ENCODE data around the gene AMFR. TPM values are rescaled to one million over a fixed set of nuclear protein-coding genes. Genes with fewer than 3 reads are reported as not detected.
A peak's percentile ranks its signal among the peaks of the same experiment; 100 is the strongest.

Gene AMFR
- total and polyA plus RNA-seq, 2 of the 13 experiments (the other 11 are each of a cell fraction or from before 2014, with no cell fraction given), result 52.9 to 108 TPM

- no peaks in the 10 kb centered on the region for H3K9me3 ChIP-seq (ENCODE audit: low read length)
- no peaks in the 10 kb centered on the region for H4K20me1 ChIP-seq (ENCODE audit: insufficient read depth, low read length)
- CTCF ChIA-PET (ENCODE audit: low intra/inter-chr PET ratio, low total read pairs), result no interaction called here
- no peak overlapping the region for H3K4me3 ChIP-seq (replicated peaks in 1 of 3; ENCODE audit: insufficient read depth in 1 of 3, low read depth in 2 of 3, low read length in 3 of 3)
- no peaks in the 10 kb centered on the region for H3K27me3 ChIP-seq (ENCODE audit: control insufficient read depth in 1 of 2, insufficient read depth in 2 of 2, low read length in 2 of 2)
- POLR2A ChIA-PET, result interaction anchor here (0.6 to 2.7 kb wide), 7 partner anchors 10 to 511 kb away, joined by 3 to 27 read pairs (median 4); partner anchors contain the start of genes NUDT21 and OGFOD1
- peak overlapping the region; percentile 29 for H3K9ac ChIP-seq (ENCODE audit: insufficient read depth, low read depth, low read length)
- in situ Hi-C loops (cut with HindIII; ENCODE audit: extremely low pct_ligation_motif_present, low pct_unique_long_range_greater_than_20kb) (no loop called here), intact Hi-C loops (cut with micrococcal nuclease; ENCODE audit: unreplicated experiment) (loop anchor here (2.0 to 5.0 kb wide), 2 partner anchors 14 to 43 kb away; partner anchors contain the start of genes NUDT21 and OGFOD1)
- no peak overlapping the region for H2AFZ ChIP-seq (ENCODE audit: low read length)
- H3K27ac ChIP-seq (ENCODE audit: extremely low read length, insufficient read depth, low read length), result peak overlapping the region; percentile 72
- peaks cover 2% of the 10 kb centered on the region for H3K79me2 ChIP-seq (ENCODE audit: insufficient read depth, low read length)
- peak; percentile 61 for DNase-seq (ENCODE audit: low spot score)
- peak overlapping the region; percentile 48 for H3K4me2 ChIP-seq (ENCODE audit: low read depth, low read length)
- peaks cover 16 to 76% of the 10 kb centered on the region in 2 experiments for H3K36me3 ChIP-seq (replicated peaks in 1 of 2; ENCODE audit: control insufficient read depth in 1 of 2, insufficient read depth in 2 of 2, low read length in 2 of 2)
- FAIRE-seq, result peak; percentile 56
- ATAC-seq, result peak; percentile 80
- BruUV-seq (replicated peaks), result no TSS peak
- 41% methylated on average over 4 of the region's 4 CpGs for WGBS (ENCODE audit: low lambda C conversion rate)
- peaks cover 24% of the 10 kb centered on the region for H3K4me1 ChIP-seq (ENCODE audit: insufficient read depth, low read length)
- 0 out of 2 replicates have a peak, but pooled peaks have one; percentile 1 for TF ChIP-seq HOXA3 (CRISPR knock-in tag; IDR thresholded peaks at IDR 0.05)
- no peak for TF ChIP-seq WIZ (CRISPR knock-in tag; IDR thresholded peaks at IDR 0.05)
- TF ChIP-seq ZNF331 (CRISPR knock-in tag; IDR thresholded peaks at IDR 0.05), result peak; percentile 28; the same call in 1 of the 2 replicates
- TF ChIP-seq GABPA (IDR thresholded peaks at IDR 0.05; ENCODE audit: low read depth, low read length), result no peak
- TF ChIP-seq GABPA (CRISPR knock-in tag; IDR thresholded peaks at IDR 0.05; ENCODE audit: low read depth), result no peak
- TF ChIP-seq ZBTB37 (CRISPR knock-in tag; IDR thresholded peaks at IDR 0.05), result peak; percentile 74; the same call in 1 of the 2 replicates
- no peak for TF ChIP-seq MED1 (CRISPR knock-in tag; IDR thresholded peaks at IDR 0.05)
- TF ChIP-seq ZNF644 (CRISPR knock-in tag; IDR thresholded peaks at IDR 0.05; ENCODE audit: low read depth), result peak; percentile 52; the same call in 1 of the 2 replicates
- TF ChIP-seq FOSL2 (CRISPR knock-in tag; IDR thresholded peaks at IDR 0.05), result peak; percentile 91
- TF ChIP-seq GATAD2A (CRISPR knock-in tag; IDR thresholded peaks at IDR 0.05), result peak; percentile 53; the same call in 1 of the 2 replicates
- TF ChIP-seq ELF3 (CRISPR knock-in tag; IDR thresholded peaks at IDR 0.05), result 0 out of 2 replicates have a peak, but pooled peaks have one; percentile 2
- TF ChIP-seq SSRP1 (CRISPR knock-in tag; IDR thresholded peaks at IDR 0.05), result 0 out of 2 replicates have a peak, but pooled peaks have one; percentile 19
- peak; percentile 46; the same call in 1 of the 2 replicates for TF ChIP-seq CEBPG (CRISPR knock-in tag; IDR thresholded peaks at IDR 0.05)
- no peak for TF ChIP-seq SALL1 (CRISPR knock-in tag; IDR thresholded peaks at IDR 0.05)
- TF ChIP-seq MAFF (IDR thresholded peaks at IDR 0.05; ENCODE audit: low read depth, low read length), result 0 out of 2 replicates have a peak, but pooled peaks have one; percentile 7
- TF ChIP-seq PRMT3 (CRISPR knock-in tag; IDR thresholded peaks at IDR 0.05; ENCODE audit: borderline replicate concordance, low read depth), result no peak
- TF ChIP-seq HOMEZ (CRISPR knock-in tag; IDR thresholded peaks at IDR 0.05; ENCODE audit: low read depth), result 0 out of 2 replicates have a peak, but pooled peaks have one; percentile 29
- TF ChIP-seq MAFK (conservative IDR thresholded peaks at IDR 0.05 in 1 of 2, IDR thresholded peaks at IDR 0.05 in 1 of 2; ENCODE audit: low read length in 2 of 2), result 0 out of 4 replicates have a peak, but pooled peaks of 1 of the 2 experiments have one; percentile 4
- TF ChIP-seq SMC3 (IDR thresholded peaks at IDR 0.05; ENCODE audit: low read length), result 0 out of 2 replicates have a peak, but pooled peaks have one; percentile 16
- TF ChIP-seq ZNF598 (CRISPR knock-in tag; IDR thresholded peaks at IDR 0.05; ENCODE audit: borderline replicate concordance), result no peak
- no peak for TF ChIP-seq ZNF44 (CRISPR knock-in tag; IDR thresholded peaks at IDR 0.05)
- peak; percentile 83; the same call in 1 of the 2 replicates for TF ChIP-seq ZBTB26 (CRISPR knock-in tag; IDR thresholded peaks at IDR 0.05; ENCODE audit: borderline replicate concordance)
These were observed 16.1 kb downstream of the AMFR start for GRCh38 chr16:56409195-56409594.
